HepG2 (cell line): ENCODE results near the gene PTPN14. TPM values are rescaled to one million over a fixed set of nuclear protein-coding genes. Genes with fewer than 3 reads are reported as not detected.

Experiments
- ATAC-seq: fragments of 200-7000 bp; cut with Tn5 transposase; 3 replicates; pipeline ENCODE4 v1.9.1; 2020; ENCODE audit warnings: mild to moderate bottlenecking, moderate library complexity
- BruUV-seq: library from RNA; stranded (reverse); fragments of 400-500 nt; replicated peaks from 2 replicates; lab custom pipeline; 2021; lab: Mats Ljungman, UMichigan
- CTCF ChIA-PET: fragments of 300-600 bp; formaldehyde crosslinking; extraction: SDS; loops from one replicate; lab custom pipeline; 2021; ENCODE audit warnings: low total read pairs, inconsistent platforms, low intra/inter-chr PET ratio; lab: Yijun Ruan, JAX
- POLR2A ChIA-PET: fragments of 350-600 bp; sonication (Branson Sonifier 250); formaldehyde crosslinking; loops from one replicate; lab custom pipeline; 2020; ENCODE audit warnings: antibody characterized with exemption, inconsistent platforms; lab: Yijun Ruan, JAX
- DNase-seq: peaks from one replicate; pipeline ENCODE4 v3.0.0-alpha.2; 2015; ENCODE audit warnings: low spot score
- FAIRE-seq: peaks from 3 replicates; lab custom pipeline; 2011; peaks lifted over from hg19 to GRCh38; lab: Jason Lieb, UNC
- H2AFZ ChIP-seq: one replicate; pipeline ENCODE4 v1.6.1; 2011; ENCODE audit warnings: low read length, inconsistent platforms
- H3K27ac ChIP-seq: fragments of 300-600 bp; 3 replicates; pipeline ENCODE4 v1.8.0; 2011; ENCODE audit warnings: mixed run types, mild to moderate bottlenecking, mixed read lengths, low read length, inconsistent platforms; ENCODE audit not compliant: insufficient read depth; ENCODE audit errors: extremely low read length
- H3K27me3 ChIP-seq, 2 experiments: fragments of 200-600 bp in 1 of 2; 2 replicates in 1 of 2; 3 replicates in 1 of 2; pipeline versions ENCODE4 v1.6.0 to v1.8.0; 2011; ENCODE audit warnings: low read length in 2 of 2, mild to moderate bottlenecking in 2 of 2, moderate library complexity in 2 of 2, inconsistent platforms in 1 of 2; ENCODE audit not compliant: insufficient read depth in 2 of 2, control insufficient read depth in 1 of 2
- H3K36me3 ChIP-seq, 2 experiments: fragments of 200-600 bp in 1 of 2; replicated peaks in 1 of 2; 2 replicates in 1 of 2; 3 replicates in 1 of 2; pipeline versions ENCODE4 v1.5.1 to v1.8.0; 2011; ENCODE audit warnings: low read length in 2 of 2, inconsistent platforms in 1 of 2; ENCODE audit not compliant: insufficient read depth in 2 of 2, control insufficient read depth in 1 of 2
- H3K4me1 ChIP-seq: 2 replicates; pipeline ENCODE4 v1.5.1; 2012; ENCODE audit warnings: low read length, inconsistent platforms; ENCODE audit not compliant: insufficient read depth
- H3K4me2 ChIP-seq: 2 replicates; pipeline ENCODE4 v1.6.0; 2011; ENCODE audit warnings: low read depth, low read length, inconsistent platforms
- H3K4me3 ChIP-seq, 3 experiments: fragments of 200-600 bp in 1 of 3; sonication (generic), shearing (Covaris generic) in 1 of 3; replicated peaks in 1 of 3; 2 replicates each; pipeline ENCODE4 v1.5.1; 2011 to 2016; ENCODE audit warnings: low read length in 3 of 3, inconsistent platforms in 2 of 3, low read depth in 2 of 3, mild to moderate bottlenecking in 2 of 3, control low read depth in 1 of 3, mixed read lengths in 1 of 3; ENCODE audit not compliant: insufficient read depth in 1 of 3
- H3K79me2 ChIP-seq: one replicate; pipeline ENCODE4 v1.6.1; 2011; ENCODE audit warnings: low read length, inconsistent platforms; ENCODE audit not compliant: insufficient read depth
- H3K9ac ChIP-seq: 2 replicates; pipeline ENCODE4 v1.6.0; 2011; ENCODE audit warnings: mild to moderate bottlenecking, low read depth, low read length, inconsistent platforms; ENCODE audit not compliant: insufficient read depth
- H3K9me3 ChIP-seq: 2 replicates; pipeline ENCODE4 v1.5.1; 2012; ENCODE audit warnings: mild to moderate bottlenecking, low read length
- H4K20me1 ChIP-seq: 2 replicates; pipeline ENCODE4 v1.6.0; 2011; ENCODE audit warnings: inconsistent platforms, mild to moderate bottlenecking, low read length, moderate library complexity; ENCODE audit not compliant: insufficient read depth
- ATF7 ChIP-seq, 2 experiments: fragments of 450-650 bp in 1 of 2; sonication (generic) in 1 of 2; formaldehyde crosslinking in 1 of 2; IDR thresholded peaks; 2 replicates each; pipeline versions ENCODE4 v1.4.0 to v1.6.1; 2016 to 2020; ENCODE audit warnings: antibody characterized with exemption in 1 of 2, mild to moderate bottlenecking in 1 of 2, missing genetic modification reagents in 1 of 2
- CREB1 ChIP-seq, 2 experiments: fragments of 450-650 bp in 1 of 2; IDR thresholded peaks; 2 replicates each; pipeline ENCODE4 v1.6.1; 2016 to 2017; ENCODE audit warnings: control low read depth in 1 of 2, mild to moderate bottlenecking in 1 of 2, missing compliant biosample characterization in 1 of 2, missing genetic modification characterization in 1 of 2
- ZBTB43 ChIP-seq: sonication (generic); formaldehyde crosslinking; conservative IDR thresholded peaks from 2 replicates; pipeline ENCODE4 v1.4.0; 2020; ENCODE audit warnings: missing genetic modification reagents
- WGBS: methylation state at CpG from one replicate; pipeline ENCODE4 v1.1.6; 2017; ENCODE audit warnings: low lambda C conversion rate; 5-methylcytosine and 5-hydroxymethylcytosine counted together
- in situ Hi-C: cut with HindIII; loops from 2 replicates; pipeline ENCODE4 v1.10.0; 2017; ENCODE audit warnings: low pct_unique_long_range_greater_than_20kb; ENCODE audit not compliant: extremely low pct_ligation_motif_present
- intact Hi-C: fragments of 100-400 bp; cut with micrococcal nuclease; formaldehyde crosslinking; loops from one replicate; pipeline ENCODE4 v1.10.0; 2022; ENCODE audit not compliant: unreplicated experiment
- polyA plus RNA-seq, 8 experiments: library from polyadenylated mRNA; depleted of rRNA in 3 of 8; stranded (reverse) in 7 of 8; unstranded in 1 of 8; fragments of >200 nt; fragmentation: Illumina TruSeq in 4 of 8; extraction: Trizol in 4 of 8; gene quantifications; 2 replicates each; pipeline versions ENCODE4 v1.2.1 to v1.2.3, GENCODE V29; 2011 to 2016; ENCODE audit warnings: low read depth in 4 of 8, missing spikeins in 1 of 8, mixed read lengths in 1 of 8; ENCODE audit not compliant: insufficient read depth in 1 of 8
- total RNA-seq, 5 experiments: library from RNA; depleted of rRNA; stranded (reverse); fragments of >200 nt; fragmentation: Illumina TruSeq; extraction: Trizol; gene quantifications; 2 replicates each; pipeline ENCODE4 v1.2.3, GENCODE V29; 2016; ENCODE audit warnings: low read depth in 1 of 5
- TF ChIP-seq, protein P1 (sequence below): IDR thresholded peaks from 2 replicates; pipeline ENCODE4 v1.6.1; 2016; ENCODE audit warnings: missing genetic modification reagents, missing compliant biosample characterization

Gene PTPN14
- total and polyA plus RNA-seq, 2 of the 13 experiments (the other 11 are each of a cell fraction or from before 2014, with no cell fraction given): 3.9 to 4.7 TPM

DNA sequence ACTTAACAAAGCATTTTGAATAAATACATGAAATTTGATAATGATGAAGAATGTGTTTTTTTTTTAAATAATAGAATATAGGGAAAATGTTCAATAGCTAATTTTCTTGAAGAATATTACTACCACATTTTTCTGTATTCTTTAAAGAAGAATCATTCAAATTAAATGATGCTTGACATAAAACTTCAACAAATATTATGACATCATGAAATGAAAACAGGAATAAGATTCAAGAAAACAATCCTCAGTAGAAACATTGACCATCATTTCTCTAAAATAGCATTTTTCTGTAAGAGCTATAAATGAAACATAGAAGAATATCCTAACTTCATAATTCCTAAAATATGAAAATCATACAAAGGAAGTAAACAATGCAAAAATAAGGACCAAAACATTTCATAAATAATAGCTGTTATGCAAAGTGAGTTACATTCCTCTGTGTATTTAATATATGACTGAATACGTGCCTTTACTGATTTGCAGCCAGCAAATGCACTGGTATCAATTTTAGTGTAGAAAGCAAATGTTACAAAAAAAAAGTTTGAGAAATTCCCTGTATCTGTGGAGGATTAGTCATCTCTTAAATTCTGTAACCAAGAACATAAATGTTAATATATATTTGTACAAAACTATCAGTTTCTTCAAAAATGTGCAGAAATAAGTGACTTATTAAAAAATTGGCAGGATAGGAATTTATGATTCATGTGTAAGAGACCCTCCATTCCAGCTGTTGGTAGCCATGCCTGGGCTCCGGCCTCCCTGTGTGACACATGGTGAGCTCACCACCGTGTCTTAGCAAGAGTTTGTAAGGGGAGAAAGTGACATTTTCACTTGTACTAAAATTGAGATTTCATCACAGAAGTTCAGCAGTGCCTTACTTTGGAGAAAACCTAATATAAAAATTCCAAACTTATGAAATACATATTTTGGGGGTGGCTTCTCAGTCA is 15.0 kb upstream of the PTPN14 start:
- ChIA-PET CTCF (no interaction called here), POLR2A (no interaction called here)
- Histone ChIP-seq H2AFZ (no peak overlapping the region), H3K27me3 (peaks cover 0 to 6% of the 10 kb centered on the region in 2 experiments; a peak in 2 of 5 replicates), H3K4me2 (no peak overlapping the region), H4K20me1 (no peaks in the 10 kb centered on the region), H3K36me3 (no peaks in the 10 kb centered on the region), H3K4me1 (no peaks in the 10 kb centered on the region), H3K9ac (no peak overlapping the region), H3K79me2 (no peaks in the 10 kb centered on the region), H3K4me3 (no peak overlapping the region), H3K27ac (no peak overlapping the region)
- ATAC-seq (no peak), DNase-seq (no peak), FAIRE-seq (no peak)
- in situ Hi-C loops: loop anchor here (10.0 kb wide), 1 partner anchor 142 kb away; no protein-coding TSS in a partner anchor
- no TSS peak for BruUV-seq
- intact Hi-C loops: no loop called here
- 7% methylated on average over 3 of the region's 3 CpGs for WGBS
- TF ChIP-seq, protein P1, sequence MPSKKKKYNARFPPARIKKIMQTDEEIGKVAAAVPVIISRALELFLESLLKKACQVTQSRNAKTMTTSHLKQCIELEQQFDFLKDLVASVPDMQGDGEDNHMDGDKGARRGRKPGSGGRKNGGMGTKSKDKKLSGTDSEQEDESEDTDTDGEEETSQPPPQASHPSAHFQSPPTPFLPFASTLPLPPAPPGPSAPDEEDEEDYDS: no peak
- TF ChIP-seq CREB1 (IDR thresholded peaks at IDR 0.05): peak; percentile 27; the same call in 1 of the 2 replicates
- no peak for TF ChIP-seq CREB1 (CRISPR knock-in tag; IDR thresholded peaks at IDR 0.05)
- no peak for TF ChIP-seq ZBTB43 (CRISPR knock-in tag)
- TF ChIP-seq ATF7 (IDR thresholded peaks at IDR 0.05): peak; percentile 59
- TF ChIP-seq ATF7 (CRISPR knock-in tag; IDR thresholded peaks at IDR 0.05): no peak
- TF ChIP-seq, all 625 proteins: peak for 2
- no peaks in the 10 kb centered on the region for H3K9me3 ChIP-seq
